Liver (tissue), 10 donors: Measurements from ENCODE around the gene HGD. TPM values are rescaled to one million over a fixed set of nuclear protein-coding genes. Genes with fewer than 3 reads are reported as not detected.

Experiments
- DNase-seq: peaks from one replicate; pipeline ENCODE4 v3.0.0-alpha.2; 2017; ENCODE audit warnings: low spot score
- H3K27ac ChIP-seq, 2 donors: one replicate each; pipeline ENCODE4 v1.7.0; 2013; ENCODE audit warnings: inconsistent platforms in 2 of 2, low read length in 2 of 2, control low read depth in 1 of 2, low read depth in 1 of 2, mild to moderate bottlenecking in 1 of 2
- H3K27me3 ChIP-seq, 4 donors: one replicate each; pipeline versions ENCODE4 v1.6.1 to v1.7.0; 2013; ENCODE audit warnings: low read length in 3 of 4, inconsistent platforms in 1 of 4, mild to moderate bottlenecking in 1 of 4, moderate library complexity in 1 of 4; ENCODE audit not compliant: control insufficient read depth in 4 of 4, insufficient read depth in 4 of 4
- H3K36me3 ChIP-seq, 4 donors: one replicate each; pipeline versions ENCODE4 v1.6.1 to v1.7.0; 2013; ENCODE audit warnings: low read length in 3 of 4, mild to moderate bottlenecking in 3 of 4, low read depth in 1 of 4, moderate library complexity in 1 of 4; ENCODE audit not compliant: control insufficient read depth in 4 of 4, insufficient read depth in 3 of 4
- H3K4me1 ChIP-seq, 4 donors: one replicate each; pipeline versions ENCODE4 v1.6.1 to v1.7.0; 2013; ENCODE audit warnings: low read length in 3 of 4, mild to moderate bottlenecking in 3 of 4, moderate library complexity in 1 of 4; ENCODE audit not compliant: control insufficient read depth in 4 of 4, insufficient read depth in 4 of 4
- H3K4me3 ChIP-seq, 3 donors: one replicate each; pipeline versions ENCODE4 v1.6.1 to v1.7.0; 2013; ENCODE audit warnings: low read length in 3 of 3, control low read depth in 1 of 3, low read depth in 1 of 3, mild to moderate bottlenecking in 1 of 3
- H3K9ac ChIP-seq, 2 donors: one replicate each; pipeline ENCODE4 v1.7.0; 2013; ENCODE audit warnings: low read length in 2 of 2, mild to moderate bottlenecking in 2 of 2, moderate library complexity in 2 of 2, control low read depth in 1 of 2, low read depth in 1 of 2
- H3K9me3 ChIP-seq, 4 donors: one replicate each; pipeline versions ENCODE4 v1.6.1 to v1.7.0; 2013; ENCODE audit warnings: low read length in 3 of 4; ENCODE audit not compliant: control insufficient read depth in 4 of 4
- EGR1 ChIP-seq, 2 donors: IDR thresholded peaks; 2 replicates each; pipeline ENCODE4 v1.6.1; 2016 to 2018; ENCODE audit warnings: antibody characterized with exemption in 2 of 2, low read depth in 2 of 2
- FOXA1 ChIP-seq: IDR thresholded peaks from 2 replicates; pipeline ENCODE4 v1.6.1; 2016; ENCODE audit warnings: antibody characterized with exemption
- FOXA2 ChIP-seq: IDR thresholded peaks from 2 replicates; pipeline ENCODE4 v1.6.1; 2016; ENCODE audit warnings: antibody characterized with exemption
- GABPA ChIP-seq, 2 donors: IDR thresholded peaks in 1 of 2; conservative IDR thresholded peaks in 1 of 2; 2 replicates each; pipeline ENCODE4 v1.6.1; 2016; ENCODE audit warnings: antibody characterized with exemption in 2 of 2, mild to moderate bottlenecking in 1 of 2, moderate library complexity in 1 of 2
- HNF4A ChIP-seq, 2 donors: conservative IDR thresholded peaks; 2 replicates each; pipeline ENCODE4 v1.6.1; 2016; ENCODE audit warnings: antibody characterized with exemption in 2 of 2, mild to moderate bottlenecking in 2 of 2
- HNF4G ChIP-seq: IDR thresholded peaks from 2 replicates; pipeline ENCODE4 v1.6.1; 2016; ENCODE audit warnings: antibody characterized with exemption
- JUND ChIP-seq, 2 donors: IDR thresholded peaks; 2 replicates each; pipeline ENCODE4 v1.6.1; 2016; ENCODE audit warnings: antibody characterized with exemption in 2 of 2
- NR2F2 ChIP-seq: IDR thresholded peaks from 2 replicates; pipeline ENCODE4 v1.6.1; 2016; ENCODE audit warnings: antibody characterized with exemption
- RAD21 ChIP-seq, 2 donors: IDR thresholded peaks; 2 replicates each; pipeline ENCODE4 v1.6.1; 2016; ENCODE audit warnings: antibody characterized with exemption in 2 of 2, mild to moderate bottlenecking in 2 of 2
- RXRA ChIP-seq, 2 donors: IDR thresholded peaks; 2 replicates each; pipeline ENCODE4 v1.6.1; 2017 to 2018; ENCODE audit warnings: antibody characterized with exemption in 2 of 2, mild to moderate bottlenecking in 1 of 2
- SP1 ChIP-seq: IDR thresholded peaks from 2 replicates; pipeline ENCODE4 v1.6.1; 2018; ENCODE audit warnings: antibody characterized with exemption, mild to moderate bottlenecking
- TAF1 ChIP-seq: conservative IDR thresholded peaks from 2 replicates; pipeline ENCODE4 v1.6.1; 2016; ENCODE audit warnings: antibody characterized with exemption, mild to moderate bottlenecking
- YY1 ChIP-seq: IDR thresholded peaks from 2 replicates; pipeline ENCODE4 v1.6.1; 2016; ENCODE audit warnings: antibody characterized with exemption, mild to moderate bottlenecking
- WGBS: extraction: QIAGEN DNeasy Blood & Tissue Kit; methylation state at CpG from one replicate; pipeline ENCODE4 v1.1.7; 2013; 5-methylcytosine and 5-hydroxymethylcytosine counted together
- polyA plus RNA-seq, 2 donors: library from polyadenylated mRNA; stranded (reverse) in 1 of 2; unstranded in 1 of 2; fragments of 200-250 nt in 1 of 2; fragments of >200 nt in 1 of 2; fragmentation: Nextera tagmentation in 1 of 2; extraction: Ambion mirVana in 1 of 2; gene quantifications; one replicate each; pipeline versions ENCODE4 v1.2.1 to v1.2.3, GENCODE V29; 2013 to 2015
- small RNA-seq: library from RNA; depleted of rRNA; stranded (forward); fragments of <200 nt; gene quantifications from one replicate; pipeline ENCODE3, GENCODE V24; 2014
- total RNA-seq, 2 donors: library from RNA; depleted of rRNA; stranded (reverse); fragments of >200 nt; gene quantifications; one replicate each; pipeline ENCODE4 v1.2.3, GENCODE V29; 2014
- TF ChIP-seq, protein P1 (sequence below): IDR thresholded peaks from 2 replicates; pipeline ENCODE4 v1.6.1; 2016; ENCODE audit warnings: antibody characterized with exemption, mild to moderate bottlenecking
- TF ChIP-seq, protein P2 (sequence below): fragments of 150-350 bp; IDR thresholded peaks from 2 replicates; pipeline ENCODE4 v1.5.1; 2017; ENCODE audit warnings: improper control_type of control experiment, low read depth, low read length; ENCODE audit not compliant: missing input control
- TF ChIP-seq, protein P3 (sequence below): IDR thresholded peaks from 2 replicates; pipeline ENCODE4 v1.6.1; 2016; ENCODE audit warnings: antibody characterized with exemption
- TF ChIP-seq, protein P4 (sequence below): IDR thresholded peaks from 2 replicates; pipeline ENCODE4 v1.6.1; 2016; ENCODE audit warnings: antibody characterized with exemption
- donor health status: healthy.
- donor health status: healthy.
- donor health status: healthy.
- donor health status: healthy.
- donor health status: healthy.

HGD gene
- total and polyA plus RNA-seq, 4 donors, result 83.5 to 326 (median 246) TPM

DNA sequence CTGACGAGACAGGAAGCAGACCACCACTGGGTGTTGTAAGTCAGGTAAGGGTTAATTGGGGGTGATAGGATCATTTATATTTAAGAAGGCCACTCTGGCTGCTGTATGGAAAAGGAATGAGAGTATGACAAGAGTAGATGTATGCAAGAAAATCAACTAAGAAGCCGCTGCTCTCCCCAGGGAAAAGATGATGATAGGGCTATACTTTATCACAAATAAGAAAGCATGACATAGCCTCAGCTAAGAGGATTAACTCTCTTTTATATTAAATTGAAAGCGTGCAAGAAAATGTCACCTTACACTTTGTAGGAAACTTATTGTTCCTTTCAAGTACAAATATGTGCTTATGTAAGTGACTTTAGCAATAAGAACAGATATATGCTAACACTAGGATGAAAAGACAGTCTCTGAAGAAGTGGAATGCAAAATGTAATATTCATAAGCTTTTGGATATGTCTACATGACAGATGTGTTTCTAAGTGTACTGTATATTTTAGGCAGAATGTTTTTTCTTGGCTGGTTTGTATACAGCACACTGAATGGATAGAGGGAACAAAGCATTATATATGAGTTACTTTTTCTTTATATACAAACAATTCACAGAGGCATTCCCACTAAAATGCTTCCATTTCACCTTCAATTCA, 94.6 kb downstream of the HGD start:
- 93% methylated on average over 3 of the region's 3 CpGs for WGBS
- no peak overlapping the region for H3K27ac ChIP-seq
- H3K9ac ChIP-seq, result no peak overlapping the region
- DNase-seq, result no peak
- H3K9me3 ChIP-seq, result no peaks in the 10 kb centered on the region
- no peak for TF ChIP-seq GABPA (IDR thresholded peaks at IDR 0.05 in 1 of 2, conservative IDR thresholded peaks at IDR 0.05 in 1 of 2)
- TF ChIP-seq, protein P1, sequence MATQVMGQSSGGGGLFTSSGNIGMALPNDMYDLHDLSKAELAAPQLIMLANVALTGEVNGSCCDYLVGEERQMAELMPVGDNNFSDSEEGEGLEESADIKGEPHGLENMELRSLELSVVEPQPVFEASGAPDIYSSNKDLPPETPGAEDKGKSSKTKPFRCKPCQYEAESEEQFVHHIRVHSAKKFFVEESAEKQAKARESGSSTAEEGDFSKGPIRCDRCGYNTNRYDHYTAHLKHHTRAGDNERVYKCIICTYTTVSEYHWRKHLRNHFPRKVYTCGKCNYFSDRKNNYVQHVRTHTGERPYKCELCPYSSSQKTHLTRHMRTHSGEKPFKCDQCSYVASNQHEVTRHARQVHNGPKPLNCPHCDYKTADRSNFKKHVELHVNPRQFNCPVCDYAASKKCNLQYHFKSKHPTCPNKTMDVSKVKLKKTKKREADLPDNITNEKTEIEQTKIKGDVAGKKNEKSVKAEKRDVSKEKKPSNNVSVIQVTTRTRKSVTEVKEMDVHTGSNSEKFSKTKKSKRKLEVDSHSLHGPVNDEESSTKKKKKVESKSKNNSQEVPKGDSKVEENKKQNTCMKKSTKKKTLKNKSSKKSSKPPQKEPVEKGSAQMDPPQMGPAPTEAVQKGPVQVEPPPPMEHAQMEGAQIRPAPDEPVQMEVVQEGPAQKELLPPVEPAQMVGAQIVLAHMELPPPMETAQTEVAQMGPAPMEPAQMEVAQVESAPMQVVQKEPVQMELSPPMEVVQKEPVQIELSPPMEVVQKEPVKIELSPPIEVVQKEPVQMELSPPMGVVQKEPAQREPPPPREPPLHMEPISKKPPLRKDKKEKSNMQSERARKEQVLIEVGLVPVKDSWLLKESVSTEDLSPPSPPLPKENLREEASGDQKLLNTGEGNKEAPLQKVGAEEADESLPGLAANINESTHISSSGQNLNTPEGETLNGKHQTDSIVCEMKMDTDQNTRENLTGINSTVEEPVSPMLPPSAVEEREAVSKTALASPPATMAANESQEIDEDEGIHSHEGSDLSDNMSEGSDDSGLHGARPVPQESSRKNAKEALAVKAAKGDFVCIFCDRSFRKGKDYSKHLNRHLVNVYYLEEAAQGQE, result no peak
- TF ChIP-seq, protein P2, sequence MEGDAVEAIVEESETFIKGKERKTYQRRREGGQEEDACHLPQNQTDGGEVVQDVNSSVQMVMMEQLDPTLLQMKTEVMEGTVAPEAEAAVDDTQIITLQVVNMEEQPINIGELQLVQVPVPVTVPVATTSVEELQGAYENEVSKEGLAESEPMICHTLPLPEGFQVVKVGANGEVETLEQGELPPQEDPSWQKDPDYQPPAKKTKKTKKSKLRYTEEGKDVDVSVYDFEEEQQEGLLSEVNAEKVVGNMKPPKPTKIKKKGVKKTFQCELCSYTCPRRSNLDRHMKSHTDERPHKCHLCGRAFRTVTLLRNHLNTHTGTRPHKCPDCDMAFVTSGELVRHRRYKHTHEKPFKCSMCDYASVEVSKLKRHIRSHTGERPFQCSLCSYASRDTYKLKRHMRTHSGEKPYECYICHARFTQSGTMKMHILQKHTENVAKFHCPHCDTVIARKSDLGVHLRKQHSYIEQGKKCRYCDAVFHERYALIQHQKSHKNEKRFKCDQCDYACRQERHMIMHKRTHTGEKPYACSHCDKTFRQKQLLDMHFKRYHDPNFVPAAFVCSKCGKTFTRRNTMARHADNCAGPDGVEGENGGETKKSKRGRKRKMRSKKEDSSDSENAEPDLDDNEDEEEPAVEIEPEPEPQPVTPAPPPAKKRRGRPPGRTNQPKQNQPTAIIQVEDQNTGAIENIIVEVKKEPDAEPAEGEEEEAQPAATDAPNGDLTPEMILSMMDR, result no peak
- no peak for TF ChIP-seq YY1
- TF ChIP-seq HNF4A (conservative IDR thresholded peaks at IDR 0.05), result no peak
- TF ChIP-seq FOXA2, result no peak
- TF ChIP-seq NR2F2, result no peak
- TF ChIP-seq JUND (IDR thresholded peaks at IDR 0.05), result no peak
- no peak for TF ChIP-seq EGR1 (IDR thresholded peaks at IDR 0.05; ENCODE audit: low read depth in 2 of 2)
- no peak for TF ChIP-seq TAF1
- TF ChIP-seq FOXA1, result no peak
- TF ChIP-seq, protein P3, sequence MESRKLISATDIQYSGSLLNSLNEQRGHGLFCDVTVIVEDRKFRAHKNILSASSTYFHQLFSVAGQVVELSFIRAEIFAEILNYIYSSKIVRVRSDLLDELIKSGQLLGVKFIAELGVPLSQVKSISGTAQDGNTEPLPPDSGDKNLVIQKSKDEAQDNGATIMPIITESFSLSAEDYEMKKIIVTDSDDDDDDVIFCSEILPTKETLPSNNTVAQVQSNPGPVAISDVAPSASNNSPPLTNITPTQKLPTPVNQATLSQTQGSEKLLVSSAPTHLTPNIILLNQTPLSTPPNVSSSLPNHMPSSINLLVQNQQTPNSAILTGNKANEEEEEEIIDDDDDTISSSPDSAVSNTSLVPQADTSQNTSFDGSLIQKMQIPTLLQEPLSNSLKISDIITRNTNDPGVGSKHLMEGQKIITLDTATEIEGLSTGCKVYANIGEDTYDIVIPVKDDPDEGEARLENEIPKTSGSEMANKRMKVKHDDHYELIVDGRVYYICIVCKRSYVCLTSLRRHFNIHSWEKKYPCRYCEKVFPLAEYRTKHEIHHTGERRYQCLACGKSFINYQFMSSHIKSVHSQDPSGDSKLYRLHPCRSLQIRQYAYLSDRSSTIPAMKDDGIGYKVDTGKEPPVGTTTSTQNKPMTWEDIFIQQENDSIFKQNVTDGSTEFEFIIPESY, result no peak
- no peak for TF ChIP-seq SP1
- no peak for TF ChIP-seq RXRA (IDR thresholded peaks at IDR 0.05)
- TF ChIP-seq HNF4G, result no peak
- TF ChIP-seq, protein P4, sequence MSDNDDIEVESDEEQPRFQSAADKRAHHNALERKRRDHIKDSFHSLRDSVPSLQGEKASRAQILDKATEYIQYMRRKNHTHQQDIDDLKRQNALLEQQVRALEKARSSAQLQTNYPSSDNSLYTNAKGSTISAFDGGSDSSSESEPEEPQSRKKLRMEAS, result no peak
- no peak for TF ChIP-seq RAD21 (IDR thresholded peaks at IDR 0.05)
- no peak overlapping the region for H3K4me3 ChIP-seq
- H3K4me1 ChIP-seq, result no peaks in the 10 kb centered on the region
- no peaks in the 10 kb centered on the region for H3K36me3 ChIP-seq
- H3K27me3 ChIP-seq, result no peaks in the 10 kb centered on the region

Small RNA genes within 50 kb of the gene (small RNA-seq; reads per million reads assigned to genes)
- gene MTCO1P29 (not detected), gene MTCO2P29 (not detected)

Other genes starting within 250 kb of the HGD start
- 10 to 100 TPM; 20.8 to 67.5 TPM for gene FSTL1, start 231.2 kb downstream of the HGD start, total RNA-seq
- gene FSTL1, start 231.2 kb downstream of the HGD start, polyA plus RNA-seq, result 10 to 100 TPM in 1 of 2 donors, 1 to 10 TPM in 1; 9.6 to 28.4 TPM
- gene NDUFB4, start 85.9 kb downstream of the HGD start, total RNA-seq, result 10 to 100 TPM; 28.4 to 29.8 TPM
- 100 to 1,000 TPM; 124 to 269 TPM for gene NDUFB4, start 85.9 kb downstream of the HGD start, polyA plus RNA-seq
- 10 to 100 TPM in 1 of 2 donors, 1 to 10 TPM in 1; 8.6 to 14.1 TPM for gene RABL3, start 60.3 kb upstream of the HGD start, total RNA-seq
- 10 to 100 TPM; 13.0 to 13.3 TPM for gene RABL3, start 60.3 kb upstream of the HGD start, polyA plus RNA-seq
- gene GTF2E1, start 60.5 kb upstream of the HGD start, total RNA-seq, result 1 to 10 TPM; 5.4 to 9.5 TPM
- 1 to 10 TPM; 2.3 TPM for gene GTF2E1, start 60.5 kb upstream of the HGD start, polyA plus RNA-seq
- not detected for gene STXBP5L, start 226.0 kb upstream of the HGD start, total RNA-seq
- not detected for gene STXBP5L, start 226.0 kb upstream of the HGD start, polyA plus RNA-seq